Neural progenitor cell (in vitro differentiated cells): ENCODE results near the gene FH. TPM values are rescaled to one million over a fixed set of nuclear protein-coding genes. Genes with fewer than 3 reads are reported as not detected.

ENCODE experiments used
- DNase-seq: peaks from one replicate; pipeline ENCODE4 v3.0.0-alpha.2; 2016; ENCODE audit warnings: low spot score
- H2AFZ ChIP-seq: fragments of 200-600 bp; sonication (generic); replicated peaks from 2 replicates; pipeline ENCODE4 v1.6.1; 2016; ENCODE audit warnings: antibody characterized with exemption
- H3F3A ChIP-seq: fragments of 200-600 bp; sonication (generic); 2 replicates; pipeline ENCODE4 v1.6.1; 2016; ENCODE audit warnings: antibody characterized with exemption, low read depth
- H3K27ac ChIP-seq: fragments of 200-600 bp; sonication (generic); 2 replicates; pipeline ENCODE4 v1.5.1; 2016; ENCODE audit warnings: mild to moderate bottlenecking
- H3K27me3 ChIP-seq: fragments of 200-600 bp; sonication (generic); 2 replicates; pipeline ENCODE4 v1.6.1; 2016; ENCODE audit warnings: mild to moderate bottlenecking, moderate library complexity
- H3K36me3 ChIP-seq: fragments of 200-600 bp; sonication (generic); 2 replicates; pipeline ENCODE4 v1.5.1; 2016
- H3K4me1 ChIP-seq: fragments of 200-600 bp; sonication (generic); 2 replicates; pipeline ENCODE4 v1.6.1; 2016; ENCODE audit warnings: mixed run types
- H3K4me2 ChIP-seq: fragments of 200-600 bp; sonication (generic); 2 replicates; pipeline ENCODE4 v1.6.1; 2016
- H3K4me3 ChIP-seq: fragments of 200-600 bp; sonication (generic); 2 replicates; pipeline ENCODE4 v1.5.1; 2016
- H3K79me2 ChIP-seq: fragments of 200-600 bp; sonication (generic); 2 replicates; pipeline ENCODE4 v1.6.1; 2016; ENCODE audit warnings: low read depth
- H3K9ac ChIP-seq: fragments of 200-600 bp; sonication (generic); 2 replicates; pipeline ENCODE4 v1.6.1; 2016
- H3K9me3 ChIP-seq: fragments of 200-600 bp; sonication (generic); 2 replicates; pipeline ENCODE4 v1.5.1; 2016; ENCODE audit warnings: low read depth
- H4K20me1 ChIP-seq: fragments of 200-600 bp; sonication (generic); 2 replicates; pipeline ENCODE4 v1.6.1; 2016; ENCODE audit warnings: low read depth
- H3K27ac Mint-ChIP-seq: 3 replicates; pipeline ENCODE4 v1.8.0; 2021; ENCODE audit warnings: mixed read lengths
- H3K27me3 Mint-ChIP-seq: 2 replicates; pipeline ENCODE4 v1.8.0; 2022; ENCODE audit warnings: low read depth, mild to moderate bottlenecking, inconsistent platforms, moderate library complexity, mixed read lengths; ENCODE audit not compliant: insufficient read depth
- H3K36me3 Mint-ChIP-seq: 3 replicates; pipeline ENCODE4 v1.8.0; 2021; ENCODE audit warnings: mixed read lengths
- H3K4me1 Mint-ChIP-seq: 3 replicates; pipeline ENCODE4 v1.8.0; 2021; ENCODE audit warnings: mixed read lengths
- H3K4me3 Mint-ChIP-seq: 3 replicates; pipeline ENCODE4 v1.8.0; 2021; ENCODE audit warnings: mild to moderate bottlenecking, moderate library complexity, mixed read lengths
- H3K9me3 Mint-ChIP-seq: 3 replicates; pipeline ENCODE4 v1.8.0; 2020; ENCODE audit warnings: mixed read lengths
- CTCF ChIP-seq: fragments of 200-600 bp; sonication (generic); IDR thresholded peaks from 2 replicates; pipeline ENCODE4 v1.5.1; 2017; ENCODE audit warnings: antibody characterized with exemption, mild to moderate bottlenecking
- EZH2 ChIP-seq: fragments of 200-600 bp; sonication (generic); IDR thresholded peaks from 2 replicates; pipeline ENCODE4 v1.6.1; 2017; ENCODE audit warnings: antibody characterized with exemption, mild to moderate bottlenecking, moderate library complexity
- EZH2phosphoT487 ChIP-seq: fragments of 200-600 bp; sonication (generic); IDR thresholded peaks from 2 replicates; pipeline ENCODE4 v1.6.1; 2017; ENCODE audit warnings: antibody characterized with exemption
- total RNA-seq: library from RNA; depleted of rRNA; stranded (reverse); fragments of >200 nt; gene quantifications from 2 replicates; pipeline ENCODE4 v1.2.3, GENCODE V29; 2015; ENCODE audit warnings: low replicate concordance

Gene FH
- total RNA-seq, 1 donor from 2014 or later: 109 TPM

GRCh38 chr1:241460098-241460873 lies 59.3 kb downstream of the FH start:
- Histone ChIP-seq H3F3A (no peaks in the 10 kb centered on the region), H3K4me3 (no peak overlapping the region), H3K4me2 (no peak overlapping the region), H3K36me3 (no peaks in the 10 kb centered on the region), H3K9me3 (no peaks in the 10 kb centered on the region), H2AFZ (no peak overlapping the region), H3K79me2 (no peaks in the 10 kb centered on the region), H3K4me1 (no peaks in the 10 kb centered on the region), H4K20me1 (no peaks in the 10 kb centered on the region), H3K9ac (no peak overlapping the region), H3K27ac (no peak overlapping the region), H3K27me3 (no peaks in the 10 kb centered on the region)
- Mint-ChIP-seq H3K27me3 (peaks cover 6% of the 10 kb centered on the region), H3K27ac (no peak overlapping the region), H3K36me3 (no peaks in the 10 kb centered on the region), H3K9me3 (no peaks in the 10 kb centered on the region), H3K4me1 (peaks cover 4% of the 10 kb centered on the region), H3K4me3 (no peak overlapping the region)
- DNase-seq: no peak
- TF ChIP-seq CTCF: no peak
- TF ChIP-seq EZH2phosphoT487: no peak
- TF ChIP-seq EZH2: no peak

GRCh38 chr1:241459186-241459802 lies 60.3 kb downstream of the FH start:
- H3K4me3 Mint-ChIP-seq: no peak overlapping the region
- H3K27me3 Mint-ChIP-seq: peaks cover 6% of the 10 kb centered on the region

DNA sequence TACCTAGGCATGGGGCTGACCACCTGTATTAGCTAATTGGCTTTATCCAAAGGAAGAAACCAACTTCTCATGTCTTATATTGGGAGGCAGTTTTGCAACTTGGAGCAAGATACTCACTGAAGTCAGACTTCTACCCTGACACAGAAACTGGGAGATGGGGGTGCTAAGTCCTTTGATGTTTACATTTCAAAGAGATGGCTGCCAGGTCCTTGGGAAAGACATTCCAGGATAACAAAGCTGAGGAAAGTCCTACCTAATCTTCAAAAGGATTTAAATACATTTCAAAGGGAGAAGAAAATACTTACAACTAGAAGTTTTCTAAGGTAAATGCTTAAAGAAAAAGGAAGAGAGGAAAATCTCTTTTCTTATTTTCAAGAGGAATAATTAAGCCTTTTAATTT lies 62.1 kb downstream of the FH start:
- no peaks in the 10 kb centered on the region for H3F3A ChIP-seq
- no peak overlapping the region for H3K27ac ChIP-seq
- no peaks in the 10 kb centered on the region for H3K4me1 ChIP-seq
- H3K9me3 ChIP-seq: no peaks in the 10 kb centered on the region
- H3K4me2 ChIP-seq: no peak overlapping the region
- H4K20me1 ChIP-seq: no peaks in the 10 kb centered on the region
- no peak overlapping the region for H3K4me3 ChIP-seq
- TF ChIP-seq EZH2phosphoT487: no peak
- no peak for TF ChIP-seq EZH2
- TF ChIP-seq CTCF: no peak
- H3K9me3 Mint-ChIP-seq: no peaks in the 10 kb centered on the region
- no peak overlapping the region for H3K27ac Mint-ChIP-seq
- H3K4me3 Mint-ChIP-seq: no peak overlapping the region
- H3K27me3 ChIP-seq: no peaks in the 10 kb centered on the region
- H3K36me3 ChIP-seq: no peaks in the 10 kb centered on the region
- peak; percentile 8 for DNase-seq
- no peak overlapping the region for H3K9ac ChIP-seq
- no peaks in the 10 kb centered on the region for H3K36me3 Mint-ChIP-seq
- H3K4me1 Mint-ChIP-seq: peaks cover 4% of the 10 kb centered on the region
- no peak overlapping the region for H2AFZ ChIP-seq
- no peaks in the 10 kb centered on the region for H3K79me2 ChIP-seq
- peaks cover 6% of the 10 kb centered on the region for H3K27me3 Mint-ChIP-seq

More at GRCh38 chr1:241459186-241459802, 60.3 kb downstream of the FH start:
- Histone ChIP-seq H3K4me1 (no peaks in the 10 kb centered on the region), H4K20me1 (no peaks in the 10 kb centered on the region), H3K27ac (no peak overlapping the region), H3K4me2 (no peak overlapping the region), H3K9ac (no peak overlapping the region), H2AFZ (no peak overlapping the region), H3K4me3 (no peak overlapping the region), H3K9me3 (no peaks in the 10 kb centered on the region), H3K27me3 (no peaks in the 10 kb centered on the region), H3K36me3 (no peaks in the 10 kb centered on the region), H3F3A (no peaks in the 10 kb centered on the region), H3K79me2 (no peaks in the 10 kb centered on the region)
- no peaks in the 10 kb centered on the region for H3K36me3 Mint-ChIP-seq
- DNase-seq: no peak
- TF ChIP-seq EZH2phosphoT487 (no peak), EZH2 (no peak), CTCF (no peak)
- no peak overlapping the region for H3K27ac Mint-ChIP-seq
- no peaks in the 10 kb centered on the region for H3K9me3 Mint-ChIP-seq
- H3K4me1 Mint-ChIP-seq: peaks cover 4% of the 10 kb centered on the region
